DMS53 treated with DMSO at 0.1 percent for 48 hours (cell line): Measurements from ENCODE around the gene OR2T2.
"Not testable (repeated sequence)": the region's sequence is repeated elsewhere in the genome, so short reads cannot be mapped to it uniquely, and the experiment has no call there.

Experiments
- DNase-seq: peaks from one replicate; lab custom pipeline; 2025; ENCODE audit not compliant: unreplicated experiment; lab: John Stamatoyannopoulos, UW

The OR2T2 gene, protein sequence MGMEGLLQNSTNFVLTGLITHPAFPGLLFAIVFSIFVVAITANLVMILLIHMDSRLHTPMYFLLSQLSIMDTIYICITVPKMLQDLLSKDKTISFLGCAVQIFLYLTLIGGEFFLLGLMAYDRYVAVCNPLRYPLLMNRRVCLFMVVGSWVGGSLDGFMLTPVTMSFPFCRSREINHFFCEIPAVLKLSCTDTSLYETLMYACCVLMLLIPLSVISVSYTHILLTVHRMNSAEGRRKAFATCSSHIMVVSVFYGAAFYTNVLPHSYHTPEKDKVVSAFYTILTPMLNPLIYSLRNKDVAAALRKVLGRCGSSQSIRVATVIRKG

DNA sequence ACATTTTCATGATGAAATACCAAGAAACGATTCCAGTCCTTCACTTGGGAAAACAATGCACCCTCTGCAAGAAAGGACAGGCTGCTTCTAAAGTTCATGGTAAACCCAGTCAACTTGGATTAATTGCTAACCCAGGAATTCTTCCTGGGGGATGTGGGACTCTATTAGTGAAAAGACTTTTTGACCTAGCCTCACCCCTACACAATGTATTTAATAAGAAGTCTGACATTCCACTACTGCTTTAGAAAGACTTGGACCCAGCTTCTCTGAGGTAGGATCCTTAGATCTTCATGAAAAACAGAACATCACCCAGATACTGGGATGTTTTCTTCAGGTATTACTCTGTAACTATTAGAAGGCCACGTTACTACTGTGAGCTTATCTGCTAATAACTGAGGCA lies at the start of gene OR2T2:
Gene OR2T2 (plus strand): TSS at position 239 of the 400 bp plus-strand sequence. CDS start 7,161 bp downstream, outside the sequence.
- not testable (repeated sequence) for DNase-seq

GRCh38 chr1:248402748-248403147 lies 42.7 kb upstream of the OR2T2 start, which contains the start of gene OR2T1:
Gene OR2T1 (plus strand): TSS chr1:248403048. CDS start chr1:248406148, 3,100 bp downstream.
- DNase-seq, result no peak

GRCh38 chr1:248404024-248404423 lies 41.4 kb upstream of the OR2T2 start:
- peak; percentile 12 for DNase-seq

DNA sequence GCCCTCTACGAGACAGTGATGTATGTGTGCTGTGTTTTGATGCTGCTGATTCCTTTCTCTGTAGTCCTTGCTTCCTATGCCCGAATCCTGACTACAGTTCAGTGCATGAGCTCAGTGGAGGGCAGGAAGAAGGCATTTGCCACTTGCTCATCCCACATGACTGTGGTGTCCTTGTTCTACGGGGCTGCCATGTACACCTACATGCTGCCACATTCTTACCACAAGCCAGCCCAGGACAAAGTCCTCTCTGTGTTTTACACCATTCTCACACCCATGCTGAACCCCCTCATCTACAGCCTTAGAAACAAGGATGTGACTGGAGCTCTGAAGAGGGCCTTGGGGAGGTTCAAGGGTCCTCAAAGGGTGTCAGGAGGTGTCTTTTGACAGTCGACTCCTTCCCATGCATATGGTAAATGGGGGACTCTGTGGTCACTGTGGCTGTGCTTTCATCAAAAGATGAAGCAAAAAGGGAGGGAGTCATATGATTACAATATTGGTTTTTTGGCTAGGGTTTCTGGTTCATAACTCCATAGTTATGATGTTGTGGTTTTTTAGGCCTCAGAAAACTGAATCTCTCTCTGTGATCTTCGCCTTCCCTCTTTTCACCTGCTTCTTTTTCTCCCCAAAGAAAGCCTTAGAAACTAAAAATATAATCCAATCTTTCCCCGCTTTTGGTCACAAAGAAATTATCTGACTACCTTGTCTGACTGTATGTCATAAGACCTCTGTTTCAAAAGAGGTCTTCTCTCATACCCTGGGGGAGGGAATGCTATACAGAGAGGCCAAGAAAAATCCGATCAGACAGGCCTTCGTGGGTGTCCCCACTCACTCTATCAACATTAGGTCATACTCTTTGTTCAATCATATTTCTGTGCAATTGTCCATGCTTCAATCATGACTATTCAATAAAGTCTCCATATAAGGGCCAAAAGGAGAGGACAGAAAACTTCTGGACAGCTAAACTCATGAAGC lies 38.4 kb upstream of the OR2T2 start:
- DNase-seq, result no peak

GRCh38 chr1:248416226-248416625 lies 29.2 kb upstream of the OR2T2 start:
- no peak for DNase-seq

GRCh38 chr1:248417854-248418253 lies 27.6 kb upstream of the OR2T2 start:
- no peak for DNase-seq

DNA sequence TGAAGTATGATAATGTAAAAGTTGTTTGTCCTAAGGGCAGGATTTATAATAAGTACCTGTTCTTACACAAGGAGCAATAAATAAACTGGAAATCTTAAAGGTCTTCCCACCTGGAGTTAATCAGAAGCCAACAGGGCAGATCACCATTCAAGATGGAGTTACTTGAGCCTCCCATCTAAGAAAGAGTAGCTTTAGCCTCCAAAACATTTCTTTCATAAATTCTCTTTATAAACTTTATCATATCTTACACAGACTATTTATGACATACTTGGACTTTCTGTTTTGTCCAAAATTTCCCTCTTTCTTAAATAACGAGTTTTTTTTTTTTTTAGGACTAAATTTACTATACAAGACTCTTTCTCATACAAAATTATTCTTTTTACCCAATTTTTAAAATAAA lies 24.1 kb upstream of the OR2T2 start:
- no peak for DNase-seq

DNA sequence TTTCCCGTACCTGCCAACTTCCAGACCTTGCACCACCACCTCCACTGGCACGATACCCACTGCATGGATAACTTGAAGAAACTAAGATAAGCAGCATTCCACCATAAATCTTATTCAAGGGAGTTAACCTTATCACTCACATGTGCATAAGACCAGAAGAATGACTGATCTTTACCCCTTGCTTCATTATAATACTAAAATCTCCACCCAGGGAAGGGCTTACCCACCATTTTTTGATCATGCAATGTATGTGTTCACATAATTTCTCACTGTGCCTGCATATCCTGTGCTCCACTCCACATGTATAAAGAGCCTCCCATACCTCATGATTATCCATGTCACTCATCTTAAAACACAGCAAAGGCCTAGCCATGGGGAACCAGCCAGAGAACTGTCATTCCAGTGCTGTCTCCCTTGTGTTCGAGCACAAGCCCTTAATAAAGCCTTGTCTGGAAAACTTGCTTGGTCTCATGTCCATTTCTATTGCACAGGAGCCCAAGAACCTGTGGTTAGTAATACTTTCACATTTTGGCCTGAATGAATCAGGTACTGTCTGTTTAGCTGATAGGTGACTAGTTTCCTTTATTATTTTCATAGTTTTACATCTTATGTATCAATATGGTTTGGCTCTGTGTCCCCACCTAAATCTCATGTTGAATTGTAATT lies 17.8 kb upstream of the OR2T2 start:
- DNase-seq, result not testable (repeated sequence)

DNA sequence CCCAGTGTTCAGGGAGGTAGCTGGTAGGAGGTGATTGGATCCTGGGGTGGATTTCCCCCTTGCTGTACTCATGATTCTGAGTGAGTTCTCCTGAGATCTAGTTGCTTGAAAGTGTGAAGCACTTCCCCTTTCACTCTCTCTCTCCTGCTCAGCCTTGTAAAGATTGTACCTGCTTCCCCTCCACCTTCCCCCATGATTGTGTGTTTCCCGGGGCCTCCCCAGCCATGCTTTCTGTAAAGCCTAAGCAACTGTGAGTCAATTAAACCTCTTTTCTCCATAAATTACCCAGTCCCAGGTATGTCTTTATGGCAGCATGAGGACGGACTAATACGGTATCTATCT lies 17.3 kb upstream of the OR2T2 start:
- not testable (repeated sequence) for DNase-seq

GRCh38 chr1:248431683-248432082 lies 13.8 kb upstream of the OR2T2 start:
- DNase-seq, result not testable (repeated sequence)

GRCh38 chr1:248432201-248432600 lies 13.2 kb upstream of the OR2T2 start:
- DNase-seq, result not testable (repeated sequence)

DNA sequence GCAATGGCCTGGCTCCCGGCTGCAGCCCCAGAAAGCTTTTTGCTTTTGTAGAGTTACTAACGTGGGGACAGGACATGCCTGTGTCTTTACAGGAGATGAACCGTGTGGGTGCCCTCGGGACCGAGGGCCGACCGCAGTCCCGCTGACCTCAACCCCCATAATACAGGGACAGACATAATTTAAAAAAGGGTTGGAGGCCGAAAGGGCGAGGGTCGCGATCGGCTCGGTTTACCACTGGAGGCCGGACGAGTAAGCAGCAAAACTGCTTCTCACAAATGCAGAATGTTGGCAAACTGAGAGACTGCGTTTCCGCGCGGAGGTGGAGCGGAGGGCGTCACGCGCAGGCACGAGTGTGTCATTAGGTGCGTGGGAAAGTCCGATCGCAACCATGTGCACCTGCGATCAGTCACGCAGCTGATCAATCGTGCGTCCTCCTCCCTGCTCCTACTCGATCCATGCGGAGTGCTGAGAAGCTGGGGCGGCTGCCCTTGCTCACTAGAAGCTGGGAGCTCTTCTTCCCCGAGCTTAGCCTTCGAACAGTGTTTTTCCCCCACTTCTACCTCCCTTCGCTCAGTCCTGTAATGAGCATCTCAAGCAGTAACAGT lies 11.5 kb upstream of the OR2T2 start:
- not testable (repeated sequence) for DNase-seq

DNA sequence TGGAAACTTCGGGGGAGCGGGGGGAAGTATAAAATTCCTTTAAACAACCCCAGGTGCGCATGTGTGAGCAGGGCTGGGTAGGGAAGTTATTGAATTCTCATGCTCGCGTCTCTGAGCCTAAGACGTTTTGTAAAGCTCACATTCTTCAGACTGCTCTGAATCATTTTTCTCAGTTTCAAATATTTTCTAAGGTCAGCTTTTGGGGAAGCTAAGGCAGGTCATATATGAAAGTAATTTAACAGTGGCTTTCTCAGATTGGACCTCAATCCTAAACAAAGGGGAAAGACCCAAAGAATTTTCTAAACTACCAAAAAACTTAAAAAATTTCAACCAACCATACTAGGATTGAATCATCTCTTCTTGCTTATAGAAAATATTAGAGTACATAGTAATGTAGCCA lies 10.5 kb upstream of the OR2T2 start:
- not testable (repeated sequence) for DNase-seq

DNA sequence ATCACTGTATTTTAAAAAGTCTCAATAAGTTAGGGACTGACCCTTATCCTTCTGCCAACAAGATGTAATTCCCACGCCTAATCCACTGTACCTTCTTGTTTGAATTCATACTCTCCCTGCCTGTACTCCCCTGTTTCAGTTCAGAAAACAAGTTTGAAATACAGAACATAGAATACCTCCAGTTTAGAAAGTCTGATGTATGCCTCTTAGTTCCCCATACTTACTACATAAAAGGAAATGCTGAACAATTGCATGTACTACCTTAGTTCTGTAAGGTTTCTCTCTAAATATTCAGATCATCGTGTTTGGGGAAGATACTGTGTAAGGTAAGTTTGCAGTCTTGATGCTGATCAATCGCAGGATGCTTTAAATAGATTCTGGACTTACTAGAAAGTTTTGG lies 9.1 kb upstream of the OR2T2 start:
- DNase-seq, result not testable (repeated sequence)

- not testable (repeated sequence) for DNase-seq
These were observed 6.8 kb upstream of the OR2T2 start for GRCh38 chr1:248438668-248439067.

DNA sequence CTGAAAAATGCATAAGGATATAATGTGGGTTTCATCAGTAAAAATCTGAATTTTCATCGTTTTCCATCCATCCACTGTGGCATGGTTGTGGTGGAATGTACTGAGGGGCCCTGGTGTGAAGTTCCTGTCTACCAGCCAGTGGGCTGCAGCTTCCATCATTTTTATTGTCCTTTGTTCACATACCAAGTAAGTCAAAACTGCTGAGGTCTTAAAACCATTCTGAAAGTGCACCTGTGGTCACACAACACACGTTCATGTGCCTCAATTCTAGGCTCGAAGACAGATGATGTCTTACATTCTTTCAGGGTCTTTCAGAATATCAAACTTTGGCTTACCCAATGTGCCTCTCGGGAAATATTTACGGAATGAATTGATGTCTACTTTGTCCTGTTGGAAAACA lies 6.2 kb upstream of the OR2T2 start:
- DNase-seq, result not testable (repeated sequence)

DNA sequence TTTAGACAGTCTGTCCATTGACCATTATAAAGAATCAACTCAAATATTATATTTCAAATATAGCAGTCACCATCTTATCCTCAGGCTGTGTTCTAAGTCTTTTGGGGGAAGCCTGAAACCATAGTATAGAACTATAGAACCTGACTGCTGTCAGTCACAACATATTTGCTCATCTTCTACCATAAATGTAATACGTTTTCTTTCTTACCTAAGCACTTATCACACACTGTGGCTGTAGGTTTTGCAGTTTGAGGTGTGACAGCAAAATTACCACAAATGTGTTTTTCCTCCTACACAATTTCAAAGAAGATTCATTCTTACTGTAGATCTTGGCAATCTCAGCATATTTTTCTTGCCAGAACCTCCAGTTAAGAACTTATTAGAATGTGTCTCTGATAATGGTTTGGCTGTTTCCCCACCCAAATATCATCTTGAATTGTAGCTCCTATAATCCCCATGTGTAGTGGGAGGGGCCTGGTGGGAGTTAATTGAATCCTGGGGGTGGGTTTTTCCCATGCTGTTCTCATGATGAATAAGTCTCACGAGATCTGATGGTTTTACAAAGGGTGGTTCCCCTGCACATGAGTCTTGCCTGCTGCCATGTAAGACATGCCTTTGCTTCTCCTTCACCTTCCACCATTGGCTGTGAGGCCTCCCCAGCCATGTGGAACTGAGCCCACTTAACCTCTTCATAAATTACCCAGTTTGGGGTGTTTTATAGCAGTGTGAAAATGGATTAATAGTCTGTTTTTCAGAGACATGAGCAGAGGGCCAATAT lies 2.7 kb upstream of the OR2T2 start:
- DNase-seq, result not testable (repeated sequence)

DNA sequence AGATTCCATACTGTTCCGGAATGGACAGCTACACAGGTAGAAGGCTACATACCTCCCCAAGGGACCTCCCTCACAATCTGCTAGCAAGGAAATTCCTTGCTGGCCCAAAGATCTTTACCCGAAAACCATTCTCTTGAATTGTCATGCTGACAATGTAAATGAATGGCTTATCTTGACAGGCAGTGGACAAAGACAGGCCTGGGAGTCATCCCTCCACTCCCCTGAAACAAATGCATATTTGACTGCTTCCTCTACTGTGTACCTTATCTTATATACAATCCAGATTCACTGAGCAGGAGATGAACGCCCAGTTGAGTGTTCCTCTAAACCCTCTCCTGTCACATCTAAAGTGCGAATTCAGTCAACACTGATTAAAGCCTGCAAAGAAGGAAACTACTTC lies 834 bp upstream of the OR2T2 start:
- not testable (repeated sequence) for DNase-seq

- not testable (repeated sequence) for DNase-seq
These were observed 3.1 kb downstream of the OR2T2 start for GRCh38 chr1:248448409-248449074.
